ENCODE measurements around the gene TTLL4.

The TTLL4 gene

DNA sequence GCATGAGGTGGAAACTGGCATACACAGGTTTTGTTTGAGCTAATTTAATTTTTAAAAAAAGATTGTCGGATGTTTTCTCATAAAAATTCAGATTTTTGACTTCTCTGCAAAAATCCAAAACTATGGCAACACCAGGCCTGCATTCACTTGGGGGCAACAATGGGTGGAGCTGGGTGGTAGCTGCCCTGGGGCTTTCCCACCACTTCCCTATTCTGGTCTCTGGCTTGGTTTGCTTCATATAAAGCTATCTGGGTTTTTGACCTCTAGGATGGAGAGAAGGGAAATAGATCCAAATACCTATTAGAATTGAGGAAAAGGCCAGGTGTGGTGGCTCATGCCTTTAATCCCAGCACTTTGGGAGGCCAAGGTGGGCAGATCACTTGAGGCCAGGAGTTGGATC lies 65.9 kb downstream of the TTLL4 start:
- intact Hi-C loops (cut with DNase I), result no loop called here
- DNase-seq, result no peak

DNA sequence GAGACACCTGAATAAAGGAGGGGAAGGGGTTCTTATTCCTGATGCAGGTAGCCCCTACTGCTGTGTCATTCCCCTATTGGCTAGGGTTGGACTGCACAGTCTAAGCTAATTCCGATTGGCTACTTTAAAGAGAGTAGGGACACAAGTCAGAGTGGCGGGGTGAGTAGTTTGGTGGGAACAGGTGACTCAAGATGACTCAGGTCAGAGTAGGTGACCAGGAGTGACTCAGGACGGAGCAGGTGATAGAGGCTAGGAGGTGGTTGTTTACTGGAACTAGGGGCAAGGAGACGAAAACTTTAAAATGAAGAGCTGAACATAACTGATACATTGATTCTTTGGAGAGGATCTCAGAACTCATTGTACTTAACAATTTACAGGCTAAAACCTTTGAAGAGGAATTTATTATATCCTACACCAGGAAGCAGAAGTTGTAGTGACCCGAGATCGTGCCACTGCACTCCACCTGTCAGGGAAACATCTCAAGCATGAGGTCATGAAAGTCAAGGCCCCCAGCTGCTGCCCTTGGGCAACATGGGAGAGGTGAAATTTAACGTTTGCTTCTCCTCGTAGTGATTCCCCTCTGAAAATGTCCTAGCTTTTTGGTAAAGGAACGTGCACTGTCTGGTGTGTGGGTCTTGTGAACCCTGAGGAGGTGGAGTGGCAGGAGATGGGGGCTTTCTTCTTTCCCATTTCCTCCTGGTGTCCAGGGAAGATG lies 66.8 kb downstream of the TTLL4 start:
- no peak for DNase-seq
- intact Hi-C loops (cut with DNase I), result no loop called here

DNA sequence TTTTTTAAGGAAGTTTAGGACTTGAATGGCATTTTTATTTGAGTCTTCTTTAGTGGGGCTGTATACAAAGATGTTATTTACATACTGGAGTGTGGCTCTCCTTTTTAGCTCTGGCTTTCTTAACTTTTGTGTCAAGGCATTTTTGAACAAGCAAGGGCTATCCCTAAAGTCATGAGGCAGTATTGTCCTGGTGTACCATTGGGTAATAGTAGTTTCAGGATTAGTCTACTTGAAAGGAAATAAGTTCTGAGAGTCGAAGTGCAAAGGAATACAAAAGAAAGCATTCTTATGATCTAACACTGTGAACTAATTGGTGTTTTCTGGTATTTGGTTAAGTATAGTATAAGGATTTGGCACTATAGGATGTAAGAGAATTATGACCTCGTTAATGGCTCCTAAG lies 69.4 kb downstream of the TTLL4 start:
- intact Hi-C loops (cut with DNase I), result loop anchor here (5.0 kb wide), 2 partner anchors 33 to 68 kb away; partner anchors contain the start of gene TTLL4

DNA sequence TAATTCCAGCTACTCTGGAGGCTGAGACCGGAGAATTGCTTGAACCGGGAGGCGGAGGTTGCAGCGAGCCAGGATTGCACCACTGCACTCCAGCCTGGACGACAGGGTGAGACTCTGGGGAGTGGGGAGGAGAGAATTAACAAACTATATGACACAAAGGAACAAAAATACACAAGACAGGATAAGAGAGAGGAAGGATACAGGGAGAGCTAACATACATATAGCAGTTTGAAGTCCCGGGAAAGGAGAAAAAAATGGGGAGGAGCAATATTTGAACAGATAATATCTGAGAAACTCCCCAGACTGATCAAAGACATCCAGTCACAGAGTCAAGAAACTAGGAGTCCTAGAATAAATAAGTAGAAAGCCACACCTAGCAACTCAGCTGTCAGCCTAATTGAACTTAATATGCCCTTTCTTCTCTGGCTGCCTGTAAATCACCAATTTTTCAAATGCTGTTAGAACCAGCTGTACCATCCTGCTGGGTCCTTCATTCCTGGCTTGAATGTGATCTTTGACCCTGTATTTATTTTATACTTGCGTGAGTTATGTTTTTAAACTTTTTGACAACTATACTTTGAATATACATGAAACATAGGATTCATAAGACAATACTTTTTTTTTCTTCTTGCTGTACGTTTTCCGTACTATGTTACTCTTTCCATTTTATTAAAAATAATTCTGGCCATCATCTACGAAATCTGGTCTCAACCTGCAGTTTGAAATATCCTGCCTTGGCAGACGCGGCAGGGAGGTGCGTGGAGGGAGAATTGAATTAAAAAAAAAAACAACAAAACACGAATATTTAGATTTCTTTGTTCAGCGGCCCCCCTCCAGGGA lies 70.4 kb downstream of the TTLL4 start:
- no peak for DNase-seq
- intact Hi-C loops (cut with DNase I), result loop anchor here (5.0 kb wide), 2 partner anchors 34 to 69 kb away; partner anchors contain the start of gene TTLL4

More for the DNA sequence above, 69.4 kb downstream of the TTLL4 start:
- no peak for DNase-seq

DNA sequence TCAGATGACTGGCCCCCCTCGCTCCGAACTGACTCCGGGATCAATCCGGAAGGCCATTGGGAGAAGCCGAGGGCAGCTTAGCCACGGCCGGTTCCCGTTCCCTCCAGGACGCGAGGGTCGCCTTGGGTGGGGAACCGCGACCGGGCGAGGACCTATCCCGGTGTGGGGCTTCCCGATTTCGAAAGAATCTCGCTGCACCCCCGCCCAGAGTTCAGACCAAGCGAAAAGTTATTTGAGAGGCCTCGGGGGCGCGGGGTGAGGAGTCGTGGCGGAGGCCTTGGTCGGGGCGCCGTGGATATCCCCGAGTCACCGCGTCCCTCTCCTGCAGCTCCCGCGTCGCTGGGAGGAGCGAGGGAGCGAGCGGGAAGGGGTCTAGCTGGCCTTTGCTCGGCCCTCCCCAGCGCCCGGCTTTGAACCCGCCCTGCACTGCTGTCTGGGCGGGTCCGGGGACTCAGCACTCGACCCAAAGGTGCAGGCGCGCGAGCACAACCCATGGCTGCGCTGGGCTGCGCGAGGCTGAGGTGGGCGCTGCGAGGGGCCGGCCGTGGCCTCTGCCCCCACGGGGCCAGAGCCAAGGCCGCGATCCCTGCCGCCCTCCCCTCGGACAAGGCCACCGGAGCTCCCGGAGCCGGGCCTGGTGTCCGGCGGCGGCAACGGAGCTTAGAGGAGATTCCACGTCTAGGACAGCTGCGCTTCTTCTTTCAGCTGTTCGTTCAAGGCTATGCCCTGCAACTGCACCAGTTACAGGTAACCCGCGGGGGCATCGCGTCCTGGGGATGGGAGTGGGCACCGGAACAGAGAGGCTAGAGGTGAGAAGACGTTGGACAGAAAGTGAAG lies 71.3 kb downstream of the TTLL4 start, which contains the start of gene CYP27A1:
TSS of gene CYP27A1 (plus strand) at position 457 of the 837 bp plus-strand sequence. CDS start at position 493, 36 bp downstream.
- DNase-seq, result peak; percentile 46 to 95 (median 66)
- intact Hi-C loops (cut with DNase I), result loop anchor here (5.0 kb wide), 2 partner anchors 35 to 70 kb away; partner anchors contain the start of gene TTLL4

DNA sequence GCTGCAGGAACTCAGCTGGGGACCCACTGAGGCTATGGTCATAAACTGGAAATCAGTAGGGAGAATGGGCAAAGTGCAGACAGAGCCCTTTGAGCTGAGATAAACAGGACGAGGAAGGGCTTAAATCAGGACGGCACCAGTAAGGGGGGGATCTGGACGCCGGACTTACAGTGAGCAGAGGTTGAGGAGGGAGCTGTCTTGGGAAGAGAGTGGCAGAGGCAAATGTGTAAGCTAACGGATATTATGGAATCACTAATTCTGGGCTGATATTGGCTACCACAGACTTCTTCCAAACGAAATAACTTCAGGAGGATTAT lies 71.9 kb downstream of the TTLL4 start:
- no peak for DNase-seq
- intact Hi-C loops (cut with DNase I), result loop anchor here (5.0 kb wide), 2 partner anchors 35 to 70 kb away; partner anchors contain the start of gene TTLL4

DNA sequence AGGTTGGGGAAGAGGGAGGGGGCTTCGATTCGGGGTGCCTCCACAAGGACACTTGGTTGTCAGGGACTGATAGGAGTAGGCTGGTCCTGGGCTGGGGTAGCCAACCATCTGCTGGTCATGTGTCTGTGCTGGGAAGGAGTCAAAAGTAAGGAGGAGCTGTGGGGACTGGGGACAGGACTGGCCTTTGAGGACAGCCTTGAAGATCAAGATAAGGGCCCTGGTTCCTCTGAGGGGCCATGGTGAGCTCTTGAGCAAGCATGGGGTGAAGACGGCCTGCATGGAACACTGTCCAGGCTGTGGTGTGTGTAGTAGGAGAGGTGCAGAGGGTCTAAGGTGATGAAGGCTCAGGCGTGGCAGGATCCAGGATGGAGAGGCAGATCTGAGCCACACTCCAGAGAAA lies 73.1 kb downstream of the TTLL4 start:
- peak in 1 of 10 donors; percentile 79 for DNase-seq
- intact Hi-C loops (cut with DNase I), result loop anchor here (5.0 kb wide), 2 partner anchors 36 to 71 kb away; partner anchors contain the start of gene TTLL4

DNA sequence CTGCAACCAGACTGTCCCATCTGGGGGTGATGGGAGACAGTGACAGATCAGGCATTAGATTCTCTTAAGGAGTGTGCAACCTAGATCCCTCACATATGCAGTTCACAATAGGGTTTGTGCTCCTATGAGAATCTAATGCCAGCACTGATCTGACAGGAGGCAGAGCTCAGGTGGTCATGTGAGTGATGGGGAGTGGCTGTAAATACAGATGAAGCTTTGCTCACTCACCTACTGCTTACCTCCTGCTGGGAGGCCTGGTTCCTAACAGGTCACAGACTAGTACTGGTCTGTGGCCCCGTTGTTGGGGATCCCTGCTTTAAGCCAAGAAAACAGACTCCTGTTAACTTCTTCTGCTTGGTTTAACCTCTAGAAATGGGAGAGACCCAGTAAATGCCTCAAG lies 74.5 kb downstream of the TTLL4 start:
- intact Hi-C loops (cut with DNase I), result no loop called here
- no peak for DNase-seq

DNA sequence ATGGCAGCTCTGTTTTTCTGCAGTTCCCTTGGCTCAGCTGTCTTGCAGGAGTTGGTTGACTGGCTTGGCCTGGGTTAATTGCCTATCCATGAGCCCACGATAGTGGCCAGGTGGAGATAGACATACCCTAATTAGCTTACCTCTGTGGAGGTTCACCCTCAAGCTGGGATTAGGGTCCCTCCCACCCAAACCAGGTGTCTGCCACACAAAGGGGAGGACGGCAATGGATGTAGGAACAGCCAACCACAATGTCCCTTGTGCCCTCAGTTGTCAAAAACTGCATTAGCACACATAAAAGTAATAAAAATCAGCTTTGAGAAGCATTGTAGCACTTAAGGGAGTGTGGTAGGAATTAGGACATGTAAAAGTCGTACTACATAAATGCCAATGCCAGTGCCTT lies 75.5 kb downstream of the TTLL4 start:
- no peak for DNase-seq
- intact Hi-C loops (cut with DNase I), result no loop called here

DNA sequence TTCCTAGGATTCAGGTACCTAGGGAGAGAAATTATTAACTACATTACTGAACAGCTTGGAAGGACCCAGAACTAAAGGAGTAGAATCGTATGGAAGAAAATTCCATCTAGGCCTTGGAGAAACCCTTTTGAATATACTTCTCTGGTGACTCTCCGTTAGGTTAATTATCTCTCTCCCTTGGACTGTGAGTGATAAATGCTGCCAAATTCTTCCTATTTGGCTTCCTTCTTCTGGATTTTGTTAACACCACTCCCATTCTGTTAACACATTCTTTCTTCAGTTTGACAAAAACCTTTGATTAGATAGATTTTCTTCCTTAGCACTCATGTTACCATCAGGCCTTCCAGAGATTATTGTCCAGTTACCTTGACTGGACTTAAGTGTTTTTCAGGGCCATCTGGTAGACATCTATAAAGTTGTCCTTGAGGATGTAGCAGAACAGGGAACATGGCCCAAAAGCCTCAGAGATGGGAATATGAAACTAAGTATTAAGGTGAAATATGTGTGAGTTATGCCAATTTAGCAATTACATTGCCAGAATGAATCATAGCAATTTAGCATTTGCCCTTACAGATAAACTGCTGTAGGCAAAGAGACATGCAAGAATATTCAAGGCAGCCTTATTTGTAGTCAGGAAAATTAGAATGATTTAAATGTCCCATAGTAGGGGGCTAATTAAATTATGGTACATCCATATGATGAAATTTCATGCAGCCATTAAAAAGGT lies 78.1 kb downstream of the TTLL4 start:
- intact Hi-C loops (cut with DNase I), result no loop called here
- no peak for DNase-seq

DNA sequence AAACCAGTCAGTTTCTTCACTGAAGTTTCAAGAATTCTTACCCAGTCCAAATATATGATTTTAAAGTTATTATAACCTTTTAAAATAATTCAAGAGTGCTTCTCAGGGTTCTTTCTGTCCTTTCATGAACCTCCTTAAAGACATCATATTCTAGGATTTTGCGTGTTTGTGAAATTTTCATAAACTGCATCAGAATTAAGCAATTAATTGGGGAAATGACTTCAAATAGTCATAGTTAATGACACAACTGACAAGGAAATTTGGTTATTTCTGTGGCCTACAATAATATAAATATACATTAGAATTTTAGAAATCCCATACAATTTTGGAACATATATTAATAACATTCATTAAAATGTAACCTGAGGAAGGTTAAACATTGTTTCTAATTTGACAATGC lies 81.8 kb downstream of the TTLL4 start:
- DNase-seq, result no peak
- intact Hi-C loops (cut with DNase I), result no loop called here

DNA sequence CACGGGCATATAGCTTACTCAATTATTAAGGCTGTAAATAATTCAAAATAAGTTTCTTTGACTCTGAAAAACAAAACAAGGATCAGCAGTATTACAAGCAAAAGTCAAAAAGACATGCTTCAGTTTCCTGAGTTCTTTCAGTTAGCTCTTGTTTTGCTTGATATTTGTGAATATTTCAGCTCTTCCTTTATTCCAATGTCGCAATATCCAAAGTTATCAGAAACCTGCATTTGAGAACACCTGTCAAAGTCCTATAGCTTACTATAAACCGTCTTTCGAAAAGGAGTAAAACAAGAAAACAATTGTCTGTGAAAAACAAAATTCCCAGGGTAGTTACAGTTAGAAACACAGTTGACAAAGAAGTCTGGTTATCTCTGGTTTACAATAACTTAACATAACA lies 86.1 kb downstream of the TTLL4 start:
- intact Hi-C loops (cut with DNase I), result no loop called here
- DNase-seq, result no peak

DNA sequence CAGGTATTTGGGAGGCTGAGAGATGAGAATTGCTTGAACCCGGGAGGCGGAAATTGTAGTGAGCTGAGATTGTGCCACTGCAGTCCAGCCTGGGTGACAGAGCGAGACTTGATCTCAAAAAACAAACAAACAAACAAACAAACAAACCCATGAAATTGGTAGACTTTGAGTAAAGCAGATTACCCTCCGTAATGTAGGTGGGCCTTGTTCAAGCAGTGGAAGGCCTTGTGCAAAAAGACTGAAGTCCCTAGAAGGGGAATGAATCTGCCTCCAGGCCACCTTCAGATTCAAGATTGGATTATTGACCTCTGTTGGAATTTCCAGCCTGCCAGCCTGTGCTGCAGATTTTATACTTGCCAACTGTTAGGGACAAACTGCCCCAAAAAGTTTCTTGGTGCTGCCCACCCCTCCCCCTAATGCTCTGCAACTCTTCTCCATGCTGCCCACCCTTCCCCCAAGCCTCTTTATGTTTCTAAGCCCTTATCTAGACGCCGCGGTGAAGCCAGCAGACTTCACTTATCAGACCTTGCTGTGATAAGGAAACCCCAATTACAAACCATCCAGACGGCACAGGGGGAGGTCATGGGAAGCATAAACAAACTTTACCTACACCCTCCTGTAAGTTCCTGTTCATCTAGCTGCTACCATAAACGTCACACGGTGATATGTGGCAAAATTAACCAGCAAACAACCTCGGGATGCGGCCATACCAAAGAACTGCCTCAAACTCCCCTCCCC lies 88.3 kb downstream of the TTLL4 start:
- intact Hi-C loops (cut with DNase I), result no loop called here
- DNase-seq, result no peak

DNA sequence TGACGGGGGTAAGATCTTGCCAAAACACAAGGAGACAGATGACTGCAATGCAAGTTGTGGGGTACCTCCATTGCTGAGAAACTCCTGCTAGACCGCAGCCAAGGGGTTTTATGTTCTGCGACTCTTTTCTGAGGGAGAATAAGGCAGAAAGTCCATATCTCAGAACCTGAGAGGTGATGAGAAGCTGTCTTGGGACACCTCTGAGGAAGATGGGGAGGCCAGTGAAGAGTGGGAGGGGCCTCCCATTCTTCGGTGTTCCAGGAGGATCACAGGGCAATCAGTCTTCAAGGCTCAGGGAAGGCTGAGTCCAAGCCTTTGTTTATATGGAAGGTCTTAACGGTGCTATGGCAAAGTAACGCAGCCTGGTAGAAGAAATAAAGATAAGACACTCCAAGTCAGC lies 89.4 kb downstream of the TTLL4 start:
- intact Hi-C loops (cut with DNase I), result no loop called here
- DNase-seq, result no peak

DNA sequence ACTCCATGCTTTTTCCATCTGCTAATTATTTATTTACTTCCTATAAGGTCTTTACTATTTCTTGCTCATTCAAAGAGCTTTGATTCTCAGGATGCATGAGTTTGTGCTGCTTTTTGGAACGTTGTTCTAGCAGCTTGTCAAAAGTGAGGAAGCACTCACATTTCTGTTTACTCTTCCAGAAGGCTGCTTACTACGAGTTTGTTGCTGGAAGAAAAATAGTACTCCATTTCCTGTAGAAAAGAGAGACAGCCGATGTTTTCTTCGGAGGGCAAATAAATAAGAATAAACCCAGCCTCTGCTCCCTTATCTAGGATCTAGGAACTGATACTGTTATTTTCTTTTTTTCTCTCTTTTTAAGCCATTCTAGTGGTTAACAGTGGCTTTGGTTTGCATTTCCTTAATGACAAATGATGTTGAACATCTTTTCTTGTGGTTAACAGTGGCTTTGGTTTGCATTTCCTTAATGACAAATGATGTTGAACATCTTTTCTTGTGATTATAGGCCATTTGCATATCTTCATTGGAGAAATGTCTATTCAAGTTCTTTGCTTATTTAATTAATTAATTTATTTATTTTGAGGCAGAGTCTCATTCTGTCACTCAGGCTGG lies 91.9 kb downstream of the TTLL4 start:
- DNase-seq, result no peak
- intact Hi-C loops (cut with DNase I), result no loop called here

DNA sequence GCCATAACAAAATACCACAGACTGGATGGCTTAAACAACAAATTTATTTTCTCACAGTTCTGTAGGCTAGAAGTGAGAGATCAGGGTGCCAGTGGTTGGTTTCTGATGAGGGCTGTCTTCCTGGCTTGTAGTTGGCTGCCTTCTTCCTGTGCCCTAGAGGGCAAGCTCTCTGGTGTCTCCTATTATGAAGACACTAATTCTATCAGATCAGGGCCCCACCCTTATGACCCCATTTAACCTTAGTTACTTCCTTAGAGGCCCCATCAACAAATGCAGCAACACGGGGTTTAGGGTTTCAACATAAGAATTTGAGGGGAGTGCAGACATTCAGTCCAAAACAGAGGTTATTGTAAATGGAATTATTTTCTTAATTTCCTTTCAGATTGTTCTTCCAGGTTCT lies 94.2 kb downstream of the TTLL4 start:
- intact Hi-C loops (cut with DNase I), result no loop called here
- no peak for DNase-seq
